Aorta (tissue), 5 donors: ENCODE measurements around the gene GRID2. TPM values are rescaled to one million over a fixed set of nuclear protein-coding genes. Genes with fewer than 3 reads are reported as not detected.

ENCODE experiments used
- ATAC-seq: fragments of 200-7000 bp; cut with Tn5 transposase; one replicate; pipeline ENCODE4 v1.9.1; 2022; ENCODE audit warnings: moderate library complexity; ENCODE audit not compliant: low FRiP score
- DNase-seq, 2 donors: peaks; one replicate each; pipeline ENCODE4 v3.0.0-alpha.2; 2020
- H3K27ac ChIP-seq, 2 donors: one replicate each; pipeline ENCODE4 v1.5.1; 2013; ENCODE audit warnings: low read length in 2 of 2, mild to moderate bottlenecking in 2 of 2, moderate library complexity in 2 of 2, control low read depth in 1 of 2, inconsistent platforms in 1 of 2, low read depth in 1 of 2
- H3K27me3 ChIP-seq, 2 donors: one replicate each; pipeline ENCODE4 v1.6.1; 2013; ENCODE audit warnings: control low read depth in 1 of 2, low read length in 1 of 2, mild to moderate bottlenecking in 1 of 2, moderate library complexity in 1 of 2; ENCODE audit not compliant: insufficient read depth in 2 of 2, control insufficient read depth in 1 of 2
- H3K36me3 ChIP-seq, 2 donors: one replicate each; pipeline ENCODE4 v1.6.1; 2013; ENCODE audit warnings: control low read depth in 1 of 2, low read length in 1 of 2, mild to moderate bottlenecking in 1 of 2; ENCODE audit not compliant: insufficient read depth in 2 of 2, control insufficient read depth in 1 of 2
- H3K4me1 ChIP-seq, 2 donors: one replicate each; pipeline ENCODE4 v1.6.1; 2013; ENCODE audit warnings: low read length in 2 of 2, control low read depth in 1 of 2, mild to moderate bottlenecking in 1 of 2, moderate library complexity in 1 of 2; ENCODE audit not compliant: insufficient read depth in 2 of 2, control insufficient read depth in 1 of 2
- H3K4me3 ChIP-seq, 2 donors: one replicate each; pipeline ENCODE4 v1.5.1; 2013; ENCODE audit warnings: low read length in 2 of 2, control low read depth in 1 of 2, mild to moderate bottlenecking in 1 of 2
- H3K9me3 ChIP-seq: one replicate; pipeline ENCODE4 v1.6.1; 2013; ENCODE audit warnings: mild to moderate bottlenecking, low read length; ENCODE audit not compliant: control insufficient read depth
- WGBS, 2 donors: extraction: QIAGEN DNeasy Blood & Tissue Kit; methylation state at CpG; one replicate each; pipeline ENCODE4 v1.1.7; 2013; 5-methylcytosine and 5-hydroxymethylcytosine counted together
- intact Hi-C, 2 donors: fragments of 100-400 bp; cut with DNase I; formaldehyde crosslinking; loops; one replicate each; pipeline versions ENCODE4 v1.14.2 to v1.15.0; 2022
- polyA plus RNA-seq, 2 donors: library from polyadenylated mRNA; stranded (reverse); fragments of 200-250 nt; gene quantifications; one replicate each; pipeline ENCODE4 v1.2.3, GENCODE V29; 2013
- total RNA-seq, 2 donors: library from RNA; stranded (reverse); fragmentation: NEBNext Ultra II Directional; extraction: Animal tissue kit (Norgen Biotek cat#: 25700); gene quantifications; one replicate each; pipeline ENCODE4 v1.2.1, GENCODE V29; 2021
- donor health status: healthy with polysubstance abuse.
- donor health status: Bipolar disorder and iron deficiency.
- donor health status: DM: no; HTN: no; CAD: no.
- donor health status: DM: no; HTN: no; CAD: no.
- donor health status: DM: yes; HTN: yes; CAD: no.

Gene GRID2
- total and polyA plus RNA-seq, 4 donors: 0.13 to 0.18 TPM; not detected in 2

DNA sequence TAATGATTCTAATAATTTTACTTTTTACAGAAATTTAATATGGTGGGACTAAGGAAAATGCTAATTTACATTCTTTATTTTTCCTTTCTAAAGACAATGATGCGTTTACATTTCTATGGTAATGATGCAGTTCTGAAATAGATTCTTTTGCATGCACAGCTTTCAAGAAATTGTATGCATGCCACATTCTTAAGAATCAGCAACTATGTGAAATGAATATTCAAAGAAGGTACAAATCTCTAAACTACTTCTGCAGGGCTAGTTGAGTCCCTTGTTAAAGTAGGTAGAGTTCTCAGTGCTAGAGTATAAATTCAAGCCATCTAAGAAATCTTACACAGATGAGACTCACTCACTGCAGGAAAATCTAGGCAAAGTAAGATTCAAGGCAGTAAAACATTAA is 24.5 kb upstream of the GRID2 start:
- Histone ChIP-seq H3K27me3 (no peaks in the 10 kb centered on the region), H3K4me3 (no peak overlapping the region), H3K36me3 (no peaks in the 10 kb centered on the region), H3K4me1 (no peaks in the 10 kb centered on the region), H3K27ac (no peak overlapping the region), H3K9me3 (no peaks in the 10 kb centered on the region)
- intact Hi-C loops: no loop called here
- 85 to 92% methylated on average over 1 of the region's 1 CpG for WGBS, 2 donors
- ATAC-seq (no peak), DNase-seq (no peak)

DNA sequence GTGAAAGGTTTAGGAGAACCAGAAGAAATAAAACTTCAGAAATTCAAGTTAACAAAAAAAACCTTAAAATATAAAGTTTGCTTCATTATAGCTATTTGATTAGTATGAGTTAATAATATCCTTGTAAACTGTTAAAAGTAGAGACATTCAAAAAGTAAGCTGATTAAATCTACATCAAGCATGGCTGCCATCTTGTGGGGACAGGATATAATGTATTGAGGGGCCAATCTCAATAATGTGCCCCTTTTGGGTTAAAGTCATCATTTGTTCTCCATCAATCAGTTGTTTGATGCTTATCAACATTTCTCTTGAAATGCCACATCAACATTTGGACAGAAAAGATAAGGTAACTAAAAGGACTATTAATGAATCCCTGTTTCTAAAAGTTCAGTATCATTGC is 4.6 kb upstream of the GRID2 start:
- no peaks in the 10 kb centered on the region for H3K27me3 ChIP-seq
- no peaks in the 10 kb centered on the region for H3K9me3 ChIP-seq
- intact Hi-C loops: loop anchor here in 1 of 2 donors (2.0 kb wide), 1 partner anchor 32 kb away; no protein-coding TSS in a partner anchor
- ATAC-seq (no peak), DNase-seq (no peak)
- H3K4me3 ChIP-seq: no peak overlapping the region
- H3K27ac ChIP-seq: no peak overlapping the region
- no peaks in the 10 kb centered on the region for H3K36me3 ChIP-seq
- H3K4me1 ChIP-seq: no peaks in the 10 kb centered on the region

DNA sequence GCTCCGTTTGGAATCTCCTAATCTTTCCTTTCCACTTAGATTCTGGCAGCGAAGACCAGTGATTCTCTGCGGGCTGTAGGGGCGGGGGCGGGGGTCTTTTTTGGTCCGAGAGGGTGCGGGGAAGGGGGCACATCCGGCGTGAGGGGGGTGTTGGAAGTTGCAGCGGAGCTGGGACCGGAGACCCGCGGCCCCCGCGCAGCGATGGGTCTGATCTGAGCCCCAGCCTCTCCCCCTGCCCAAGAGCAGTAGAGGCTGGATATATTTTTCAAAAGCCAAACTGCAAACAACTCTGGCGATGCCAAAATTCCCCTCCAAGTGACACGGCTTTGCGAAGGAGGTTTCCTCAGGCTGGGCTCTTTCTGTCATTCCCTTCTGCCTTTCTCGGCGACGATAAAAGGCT is 355 bp downstream of the GRID2 start:
- peak; percentile 36 for ATAC-seq
- WGBS, 2 donors: 0 to 1% methylated on average over 22 of the region's 22 CpGs

DNA sequence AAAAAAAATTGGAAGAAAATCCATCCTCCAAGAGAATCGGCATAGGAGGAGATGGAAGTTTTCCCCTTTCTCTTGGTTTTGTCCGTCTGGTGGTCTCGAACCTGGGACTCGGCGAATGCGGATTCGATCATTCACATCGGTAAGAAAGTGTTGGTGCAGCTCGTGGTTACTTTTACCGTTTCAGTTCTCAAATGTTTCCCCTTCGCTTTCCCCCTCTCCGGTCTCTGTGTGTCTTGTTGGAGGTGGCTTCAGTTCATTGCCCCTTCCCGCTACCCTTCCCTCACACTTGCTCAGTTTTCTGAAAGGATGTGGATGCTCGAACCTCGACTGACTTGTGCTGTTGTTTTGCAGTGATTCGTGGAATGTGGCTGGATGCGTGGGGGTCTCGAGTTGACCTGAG is 840 bp downstream of the GRID2 start:
- H3K27ac ChIP-seq: no peak overlapping the region
- H3K36me3 ChIP-seq: no peaks in the 10 kb centered on the region
- intact Hi-C loops: no loop called here
- 3% methylated on average over 18 of the region's 18 CpGs for WGBS, 2 donors
- H3K9me3 ChIP-seq: no peaks in the 10 kb centered on the region
- H3K4me1 ChIP-seq: no peaks in the 10 kb centered on the region
- peak overlapping the region in 1 of 2 donors; percentile 62 for H3K4me3 ChIP-seq
- DNase-seq (no peak), ATAC-seq (no peak)
- no peaks in the 10 kb centered on the region for H3K27me3 ChIP-seq

More for the DNA sequence above, 355 bp downstream of the GRID2 start:
- no peak overlapping the region for H3K27ac ChIP-seq
- no peaks in the 10 kb centered on the region for H3K4me1 ChIP-seq
- no peak for DNase-seq
- no peaks in the 10 kb centered on the region for H3K9me3 ChIP-seq
- intact Hi-C loops: no loop called here
- H3K4me3 ChIP-seq: peak overlapping the region in 1 of 2 donors; percentile 62
- H3K27me3 ChIP-seq: no peaks in the 10 kb centered on the region
- H3K36me3 ChIP-seq: no peaks in the 10 kb centered on the region

DNA sequence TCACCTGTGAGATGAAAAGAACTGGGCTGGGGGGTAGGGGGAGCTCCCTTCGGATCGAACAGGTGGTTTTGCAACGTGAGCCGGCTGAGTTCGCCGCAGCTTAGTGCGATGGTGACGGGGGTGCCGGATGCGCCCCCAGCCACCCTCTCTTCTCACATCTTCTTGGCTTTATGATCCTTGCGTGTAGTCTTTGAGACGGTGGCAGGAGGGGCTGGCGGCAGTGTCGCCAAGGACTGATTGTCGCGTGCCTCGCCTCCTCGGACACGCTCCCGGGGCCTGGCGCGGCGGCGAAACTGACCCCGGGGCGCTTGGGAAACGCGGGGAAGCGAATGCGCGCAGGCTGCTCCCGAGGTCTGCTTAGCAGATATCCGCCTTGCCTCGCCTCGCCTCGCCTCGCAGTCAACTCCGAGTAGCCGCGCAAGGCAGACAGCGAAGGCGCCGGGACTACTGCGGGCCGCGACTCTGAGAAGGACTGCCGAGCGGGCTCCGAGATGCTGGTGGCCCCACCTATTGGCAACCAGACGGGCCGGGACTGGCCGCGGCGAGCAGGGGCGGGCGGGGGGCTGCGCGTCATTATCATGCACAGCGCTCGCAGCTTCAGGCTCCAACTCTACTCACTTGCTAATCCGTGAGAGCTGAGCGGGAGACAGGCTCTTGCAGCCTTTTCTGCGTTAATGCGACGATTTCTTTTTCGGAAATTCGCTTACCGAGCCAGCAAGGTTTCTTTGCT is 1.5 kb downstream of the GRID2 start:
- Histone ChIP-seq H3K27ac (no peak overlapping the region), H3K9me3 (no peaks in the 10 kb centered on the region), H3K4me1 (no peaks in the 10 kb centered on the region), H3K27me3 (no peaks in the 10 kb centered on the region), H3K36me3 (no peaks in the 10 kb centered on the region), H3K4me3 (peak overlapping the region in 1 of 2 donors; percentile 33)
- WGBS, 2 donors: 1% methylated on average over 65 to 68 of the region's 68 CpGs
- peak; percentile 72 for ATAC-seq
- DNase-seq: peak; percentile 62 to 79
- intact Hi-C loops: no loop called here

DNA sequence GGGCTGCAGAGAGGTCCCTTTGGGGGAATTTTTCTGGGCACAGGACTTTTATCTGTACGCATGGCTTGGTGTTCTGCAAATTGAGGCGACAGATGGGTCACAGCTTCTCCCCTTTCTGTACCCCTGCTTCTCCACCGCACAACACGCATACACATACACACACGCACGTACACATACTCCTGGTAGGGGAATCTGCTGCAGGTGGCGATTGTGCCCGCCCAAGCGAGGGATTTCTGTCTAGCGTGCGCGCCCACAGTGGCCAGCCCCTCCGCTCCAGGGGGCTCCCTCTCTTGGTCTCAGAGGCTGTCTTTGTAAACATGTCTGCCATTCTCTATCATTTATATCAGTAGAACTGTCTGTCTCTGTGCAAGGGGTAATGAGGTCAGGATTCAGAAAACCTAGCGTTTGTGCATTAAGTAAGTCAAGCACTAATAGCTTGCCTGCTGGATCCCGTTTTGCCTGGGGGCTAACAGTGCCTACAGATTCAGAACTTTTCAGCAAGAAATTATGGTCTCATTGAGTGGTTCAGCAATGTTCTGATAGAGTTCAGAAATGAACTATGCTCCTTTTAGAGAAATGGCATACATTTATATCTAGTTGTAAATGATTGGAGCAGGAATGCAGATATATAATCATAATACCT is 2.2 kb downstream of the GRID2 start:
- H3K9me3 ChIP-seq: no peaks in the 10 kb centered on the region
- H3K27me3 ChIP-seq: no peaks in the 10 kb centered on the region
- ATAC-seq: peak; percentile 33
- no peaks in the 10 kb centered on the region for H3K36me3 ChIP-seq
- no peak overlapping the region for H3K27ac ChIP-seq
- no peaks in the 10 kb centered on the region for H3K4me1 ChIP-seq
- WGBS, 2 donors: 8 to 11% methylated on average over 15 of the region's 15 CpGs
- intact Hi-C loops: no loop called here
- peak overlapping the region in 1 of 2 donors; percentile 33 for H3K4me3 ChIP-seq
- DNase-seq: peak in 1 of 2 donors; percentile 62

DNA sequence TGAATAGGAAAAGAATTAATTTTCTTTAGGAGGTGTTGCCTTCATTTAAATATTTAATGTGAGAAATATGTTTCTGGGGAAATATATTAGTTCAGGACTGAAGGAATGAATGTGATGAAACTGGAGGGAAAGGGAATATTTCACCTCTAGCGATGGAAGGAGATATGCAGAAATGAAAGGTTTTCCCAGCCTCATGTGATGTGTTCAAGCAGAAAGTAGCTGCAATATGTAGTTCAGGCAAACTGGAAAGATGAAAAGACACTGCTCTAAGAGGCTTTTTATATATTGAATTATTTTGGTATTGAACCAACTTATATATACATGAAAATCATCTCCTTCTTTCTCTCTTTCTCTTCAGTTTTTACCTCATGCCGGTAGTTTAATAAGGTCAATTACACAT is 3.4 kb downstream of the GRID2 start:
- DNase-seq (no peak), ATAC-seq (no peak)
- intact Hi-C loops: no loop called here
- no peak overlapping the region for H3K4me3 ChIP-seq
- no peaks in the 10 kb centered on the region for H3K36me3 ChIP-seq
- H3K4me1 ChIP-seq: no peaks in the 10 kb centered on the region
- no peaks in the 10 kb centered on the region for H3K27me3 ChIP-seq
- no peak overlapping the region for H3K27ac ChIP-seq
- H3K9me3 ChIP-seq: no peaks in the 10 kb centered on the region
- 96 to 97% methylated on average over 2 of the region's 2 CpGs for WGBS, 2 donors

DNA sequence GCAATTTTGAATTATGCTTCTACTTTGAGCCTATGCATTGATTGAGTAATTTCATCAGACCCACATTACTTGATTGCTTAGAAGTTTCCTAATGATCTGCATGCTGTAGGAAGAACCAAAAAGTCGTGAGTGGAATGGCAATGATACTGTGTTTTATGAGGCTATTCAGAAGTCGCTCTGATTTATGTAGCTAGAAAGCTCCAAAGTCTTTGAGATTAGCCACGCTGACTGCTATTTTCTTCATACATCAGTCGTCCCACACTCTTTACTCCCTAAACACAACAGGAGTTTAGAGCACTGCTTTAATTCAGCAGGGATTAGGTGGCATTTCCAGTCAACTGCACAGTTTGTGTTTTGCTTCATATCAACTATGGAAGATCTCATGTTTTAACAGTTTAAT is 4.1 kb downstream of the GRID2 start:
- intact Hi-C loops: no loop called here
- WGBS, 2 donors: 70 to 74% methylated on average over 4 of the region's 4 CpGs
- DNase-seq (no peak), ATAC-seq (no peak)
- Histone ChIP-seq H3K27ac (no peak overlapping the region), H3K9me3 (no peaks in the 10 kb centered on the region), H3K36me3 (no peaks in the 10 kb centered on the region), H3K4me3 (no peak overlapping the region), H3K27me3 (no peaks in the 10 kb centered on the region), H3K4me1 (no peaks in the 10 kb centered on the region)

DNA sequence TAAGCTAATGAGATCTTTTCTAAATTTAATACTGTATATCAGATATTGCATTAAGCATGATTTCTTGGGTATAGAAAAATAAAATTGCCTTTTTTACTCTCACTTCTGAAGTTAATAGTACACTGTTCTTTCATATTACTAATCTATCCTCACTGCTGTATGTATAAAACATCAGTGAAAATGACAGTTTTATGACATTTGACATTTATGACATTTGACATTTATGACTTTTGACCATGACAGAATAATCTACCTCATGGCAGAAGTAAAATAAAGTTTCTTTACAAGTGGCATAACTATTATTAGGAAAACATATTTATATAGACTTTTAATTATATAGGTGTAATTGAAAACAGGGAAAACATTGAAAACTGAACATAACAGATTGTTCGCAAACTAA is 13.3 kb downstream of the GRID2 start:
- no peak for ATAC-seq
- WGBS, 2 donors: 98 to 100% methylated on average over 1 of the region's 1 CpG
- no peak for DNase-seq
- Histone ChIP-seq H3K27me3 (no peaks in the 10 kb centered on the region), H3K27ac (no peak overlapping the region), H3K4me3 (no peak overlapping the region), H3K36me3 (no peaks in the 10 kb centered on the region), H3K9me3 (no peaks in the 10 kb centered on the region), H3K4me1 (no peaks in the 10 kb centered on the region)
- intact Hi-C loops: no loop called here
